Naive B cell (primary cell): ENCODE results near the gene IQCH. TPM values are rescaled to one million over a fixed set of nuclear protein-coding genes. Genes with fewer than 3 reads are reported as not detected.

Experiments used
- ATAC-seq, 2 donors: fragments of 150-1000 bp; cut with Tn5 transposase; 2 replicates each; pipeline ENCODE4 v1.10.0; 2021; ENCODE audit warnings: low read depth in 2 of 2, mild to moderate bottlenecking in 2 of 2, moderate library complexity in 2 of 2
- DNase-seq: peaks from one replicate; pipeline ENCODE4 v3.0.0; 2022
- H3K27ac Mint-ChIP-seq, 6 donors: one replicate each; pipeline ENCODE4 v1.8.0; 2020 to 2022; ENCODE audit warnings: mild to moderate bottlenecking in 6 of 6, mixed read lengths in 6 of 6, moderate library complexity in 5 of 6, inconsistent platforms in 2 of 6
- H3K27me3 Mint-ChIP-seq, 3 donors: one replicate each; pipeline ENCODE4 v1.8.0; 2021 to 2022; ENCODE audit warnings: mixed read lengths in 3 of 3, mild to moderate bottlenecking in 1 of 3
- H3K36me3 Mint-ChIP-seq, 2 donors: one replicate each; pipeline ENCODE4 v1.8.0; 2020 to 2022; ENCODE audit warnings: mixed read lengths in 2 of 2, inconsistent platforms in 1 of 2, mild to moderate bottlenecking in 1 of 2
- H3K4me1 Mint-ChIP-seq, 3 donors: one replicate each; pipeline ENCODE4 v1.8.0; 2020 to 2022; ENCODE audit warnings: mixed read lengths in 3 of 3, inconsistent platforms in 1 of 3, mild to moderate bottlenecking in 1 of 3, moderate library complexity in 1 of 3
- H3K4me3 Mint-ChIP-seq, 8 donors: one replicate each; pipeline ENCODE4 v1.8.0; 2020 to 2022; ENCODE audit warnings: mild to moderate bottlenecking in 8 of 8, mixed read lengths in 8 of 8, moderate library complexity in 8 of 8, inconsistent platforms in 2 of 8
- H3K9me3 Mint-ChIP-seq, 7 donors: one replicate each; pipeline ENCODE4 v1.8.0; 2020 to 2022; ENCODE audit warnings: mixed read lengths in 7 of 7, mild to moderate bottlenecking in 5 of 7, inconsistent platforms in 2 of 7, moderate library complexity in 1 of 7
- polyA plus RNA-seq, 6 donors: library from polyadenylated mRNA; unstranded; fragments of 300-500 nt; fragmentation: Illumina TruSeq; gene quantifications; one replicate each; pipeline ENCODE4 v1.2.3, GENCODE V29; 2021; ENCODE audit warnings: low read depth in 6 of 6

Gene IQCH
- under 1 TPM in 2 of 6 donors, not detected in 4; 0.23 to 0.30 TPM for polyA plus RNA-seq

DNA sequence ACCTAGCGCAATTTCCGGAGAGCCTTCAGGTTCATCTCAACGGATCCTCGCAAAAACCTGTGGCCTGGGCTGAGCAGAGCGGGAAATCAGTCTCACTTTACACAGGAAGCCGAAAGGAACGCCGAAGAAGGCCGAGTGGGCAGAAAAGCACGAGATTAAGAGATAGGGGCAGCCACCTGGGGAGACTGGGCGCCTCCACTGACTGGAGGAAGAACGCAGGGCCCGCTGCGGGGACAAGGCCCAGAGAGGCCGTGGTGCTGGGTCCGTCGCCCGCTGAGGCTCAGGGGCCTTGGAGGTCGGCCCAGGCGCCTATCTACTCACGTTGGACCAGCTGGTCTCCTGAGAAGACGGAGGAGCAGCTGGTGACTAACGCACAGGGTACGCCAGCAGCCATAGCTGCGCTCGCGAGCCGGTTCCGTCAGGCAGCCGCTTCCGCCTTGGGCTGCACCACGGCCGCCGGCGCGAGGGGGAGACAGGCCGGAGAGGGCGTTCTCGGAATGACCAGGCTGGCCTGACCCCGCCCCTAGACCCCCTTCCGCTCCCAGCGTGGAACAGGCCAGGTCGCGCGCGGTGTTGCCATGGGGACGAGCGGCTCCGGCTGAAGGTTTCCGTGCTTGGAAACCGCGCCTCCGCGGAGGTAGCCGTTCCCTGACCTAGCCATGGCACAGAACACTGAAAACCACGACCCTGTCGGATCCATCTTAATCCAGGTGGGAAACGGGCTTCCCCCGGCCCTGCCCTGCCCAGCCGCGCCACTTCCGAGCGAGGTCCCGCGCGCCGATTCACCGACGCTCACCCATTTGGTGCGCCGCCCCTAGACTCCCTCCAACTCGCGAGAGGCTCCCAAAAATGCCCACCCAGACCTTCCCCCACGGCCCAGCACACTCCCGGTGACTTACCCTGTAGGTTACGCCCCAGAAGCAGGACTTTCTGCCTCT, at the start of gene IQCH, which contains the start of gene AAGAB:
TSS of gene IQCH (plus strand) at position 549 of the 938 bp plus-strand sequence. CDS start at position 660, 111 bp downstream.
TSS of gene AAGAB (minus strand) at position 424 of the 938 bp plus-strand sequence. CDS start at position 394, 30 bp downstream.
- Mint-ChIP-seq H3K27ac (peak within 1 kb of the TSS; percentile 91 to 98 (median 96)), H3K4me3 (peak within 1 kb of the TSS; percentile 95 to 99 (median 98)), H3K9me3 (no peaks in the 10 kb centered on the region), H3K27me3 (no peaks in the 10 kb centered on the region), H3K36me3 (no peaks in the 10 kb centered on the region), H3K4me1 (peaks cover 25 to 42% (median 32%) of the 10 kb centered on the region in 3 donors)
- DNase-seq (peak; percentile 99), ATAC-seq (peak; percentile 89 to 91)

GRCh38 chr15:67207555-67208207, 46.9 kb upstream of the IQCH start:
- Mint-ChIP-seq H3K4me1 (peaks cover 0 to 6% (median 0%) of the 10 kb centered on the region in 3 donors), H3K9me3 (no peaks in the 10 kb centered on the region), H3K4me3 (no peak overlapping the region), H3K27ac (no peak overlapping the region), H3K27me3 (no peaks in the 10 kb centered on the region), H3K36me3 (peaks cover 17 to 26% of the 10 kb centered on the region in 2 donors)
- ATAC-seq = no peak
- DNase-seq = no peak

DNA sequence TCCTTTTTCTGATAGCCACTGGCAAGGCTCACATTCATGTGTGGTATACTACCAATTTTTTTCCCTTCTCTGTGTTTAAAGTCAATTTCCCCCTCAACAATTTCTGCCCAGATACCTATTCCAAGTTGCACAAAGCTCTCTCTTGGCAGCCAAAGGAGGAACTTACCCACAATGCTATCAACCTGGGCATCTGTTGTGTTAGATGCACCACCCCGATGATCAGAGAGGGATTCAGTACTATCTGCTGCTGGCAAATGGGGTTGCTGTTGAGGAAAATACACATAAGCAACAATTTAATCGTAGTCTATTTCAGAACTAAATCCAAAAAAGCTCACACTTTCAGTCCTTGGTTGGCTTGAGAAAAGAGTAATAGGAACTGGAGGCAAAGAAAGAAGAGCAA, 46.2 kb upstream of the IQCH start:
- Mint-ChIP-seq H3K4me3 (no peak overlapping the region), H3K27me3 (no peaks in the 10 kb centered on the region), H3K9me3 (no peaks in the 10 kb centered on the region), H3K4me1 (peaks cover 0 to 6% (median 0%) of the 10 kb centered on the region in 3 donors), H3K36me3 (peaks cover 15 to 25% of the 10 kb centered on the region in 2 donors), H3K27ac (no peak overlapping the region)
- ATAC-seq (no peak), DNase-seq (no peak)

GRCh38 chr15:67210555-67211168, 43.9 kb upstream of the IQCH start:
- peaks cover 0 to 6% (median 0%) of the 10 kb centered on the region in 3 donors for H3K4me1 Mint-ChIP-seq
- DNase-seq (no peak), ATAC-seq (no peak)
- no peaks in the 10 kb centered on the region for H3K9me3 Mint-ChIP-seq
- H3K4me3 Mint-ChIP-seq = no peak overlapping the region
- H3K27ac Mint-ChIP-seq = peak overlapping the region in 2 of 6 donors; percentile 13 to 88
- H3K36me3 Mint-ChIP-seq = peaks cover 8 to 14% of the 10 kb centered on the region in 2 donors
- no peaks in the 10 kb centered on the region for H3K27me3 Mint-ChIP-seq

GRCh38 chr15:67212684-67213367, 41.8 kb upstream of the IQCH start:
- no peak overlapping the region for H3K4me3 Mint-ChIP-seq
- H3K9me3 Mint-ChIP-seq = no peaks in the 10 kb centered on the region
- no peak for ATAC-seq
- no peak overlapping the region for H3K27ac Mint-ChIP-seq
- peaks cover 7 to 22% of the 10 kb centered on the region in 2 donors for H3K36me3 Mint-ChIP-seq
- DNase-seq = no peak
- no peaks in the 10 kb centered on the region for H3K27me3 Mint-ChIP-seq
- peaks cover 0 to 6% (median 0%) of the 10 kb centered on the region in 3 donors for H3K4me1 Mint-ChIP-seq

GRCh38 chr15:67215102-67215501, 39.5 kb upstream of the IQCH start:
- no peak overlapping the region for H3K27ac Mint-ChIP-seq
- peaks cover 0 to 6% (median 0%) of the 10 kb centered on the region in 3 donors for H3K4me1 Mint-ChIP-seq

DNA sequence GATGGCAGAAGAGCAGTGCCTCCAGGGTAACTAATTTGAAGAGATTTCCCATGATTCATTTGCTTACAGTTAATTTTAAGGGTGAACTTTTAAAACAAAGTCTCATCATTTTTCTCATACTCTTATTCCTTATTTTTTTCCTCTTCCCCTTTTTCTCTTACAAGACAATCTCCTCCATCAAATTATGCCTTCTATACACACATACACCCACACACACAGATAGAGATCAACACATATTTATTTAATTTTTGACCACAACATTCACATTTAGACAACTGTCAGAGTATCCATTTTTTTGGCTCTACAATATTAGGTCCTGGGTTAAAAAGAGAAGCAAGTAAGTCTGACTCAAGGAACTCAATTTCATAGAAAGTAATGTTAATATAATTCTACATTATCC, 37.7 kb upstream of the IQCH start:
- H3K4me1 Mint-ChIP-seq = no peaks in the 10 kb centered on the region
- H3K36me3 Mint-ChIP-seq = peaks cover 7 to 22% of the 10 kb centered on the region in 2 donors
- no peaks in the 10 kb centered on the region for H3K27me3 Mint-ChIP-seq
- no peak for ATAC-seq
- H3K4me3 Mint-ChIP-seq = no peak overlapping the region
- peaks cover 0 to 2% (median 0%) of the 10 kb centered on the region in 7 donors for H3K9me3 Mint-ChIP-seq
- DNase-seq = no peak
- peak overlapping the region in 3 of 6 donors; percentile 3 to 35 (median 10) for H3K27ac Mint-ChIP-seq

More at GRCh38 chr15:67215102-67215501, 39.5 kb upstream of the IQCH start:
- Mint-ChIP-seq H3K36me3 (peaks cover 7 to 22% of the 10 kb centered on the region in 2 donors), H3K4me3 (no peak overlapping the region), H3K9me3 (peaks cover 0 to 2% (median 0%) of the 10 kb centered on the region in 7 donors), H3K27me3 (no peaks in the 10 kb centered on the region)
- DNase-seq = no peak
- no peak for ATAC-seq

GRCh38 chr15:67218428-67218827, 36.2 kb upstream of the IQCH start:
- H3K4me3 Mint-ChIP-seq = no peak overlapping the region
- H3K27ac Mint-ChIP-seq = no peak overlapping the region
- DNase-seq (no peak), ATAC-seq (no peak)
- H3K27me3 Mint-ChIP-seq = no peaks in the 10 kb centered on the region
- H3K4me1 Mint-ChIP-seq = no peaks in the 10 kb centered on the region
- H3K36me3 Mint-ChIP-seq = peaks cover 7 to 22% of the 10 kb centered on the region in 2 donors
- H3K9me3 Mint-ChIP-seq = peaks cover 0 to 2% (median 0%) of the 10 kb centered on the region in 7 donors

DNA sequence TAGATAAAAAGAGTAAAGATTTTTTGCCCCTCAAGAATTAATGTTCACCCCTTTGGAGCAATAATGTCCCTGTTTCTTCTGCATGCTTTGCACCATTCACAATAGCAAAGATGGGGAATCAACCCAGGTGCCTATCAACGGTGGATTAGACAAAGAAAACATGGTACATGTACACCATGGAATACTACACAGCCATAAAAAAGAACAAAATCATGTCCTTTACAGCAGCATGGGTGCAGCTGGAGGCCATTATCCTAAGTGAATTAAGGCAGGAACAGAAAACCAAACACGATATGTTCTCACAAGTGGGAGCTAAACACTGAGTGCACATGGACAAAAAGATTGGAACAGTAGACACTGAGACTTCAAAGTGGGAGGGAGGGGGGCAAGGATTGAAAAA, 35.3 kb upstream of the IQCH start:
- Mint-ChIP-seq H3K27me3 (no peaks in the 10 kb centered on the region), H3K9me3 (peaks cover 0 to 2% (median 0%) of the 10 kb centered on the region in 7 donors), H3K4me3 (no peak overlapping the region), H3K36me3 (peaks cover 7 to 22% of the 10 kb centered on the region in 2 donors), H3K27ac (no peak overlapping the region), H3K4me1 (no peaks in the 10 kb centered on the region)
- DNase-seq (no peak), ATAC-seq (no peak)

GRCh38 chr15:67224889-67225288, 29.7 kb upstream of the IQCH start:
- Mint-ChIP-seq H3K36me3 (peaks cover 7 to 8% of the 10 kb centered on the region in 2 donors), H3K4me1 (peaks cover 7 to 11% (median 8%) of the 10 kb centered on the region in 3 donors), H3K4me3 (no peak overlapping the region), H3K27me3 (no peaks in the 10 kb centered on the region), H3K27ac (no peak overlapping the region), H3K9me3 (no peaks in the 10 kb centered on the region)
- no peak for DNase-seq
- no peak for ATAC-seq

DNA sequence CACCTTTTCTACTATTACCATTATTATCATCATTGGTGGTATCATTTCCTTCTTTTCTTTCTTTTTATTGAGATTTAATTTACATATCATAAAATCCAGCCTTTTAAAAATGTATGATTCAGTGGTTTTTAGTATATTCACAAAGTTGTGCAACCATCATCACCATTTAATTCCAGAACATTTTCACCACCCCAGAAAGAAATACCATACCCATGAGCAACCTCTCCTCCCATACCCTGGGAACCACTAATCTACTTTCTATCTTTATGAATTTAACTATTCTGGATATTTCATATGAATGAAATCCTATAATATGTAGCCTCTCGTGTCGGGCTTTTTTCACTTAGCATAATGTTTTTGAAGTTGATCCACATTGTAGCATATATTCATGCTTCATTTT, 29.2 kb upstream of the IQCH start:
- no peak for ATAC-seq
- Mint-ChIP-seq H3K4me1 (peaks cover 7 to 11% (median 8%) of the 10 kb centered on the region in 3 donors), H3K27ac (no peak overlapping the region), H3K4me3 (no peak overlapping the region), H3K9me3 (no peaks in the 10 kb centered on the region), H3K36me3 (peaks cover 7 to 9% of the 10 kb centered on the region in 2 donors), H3K27me3 (no peaks in the 10 kb centered on the region)
- DNase-seq = no peak

DNA sequence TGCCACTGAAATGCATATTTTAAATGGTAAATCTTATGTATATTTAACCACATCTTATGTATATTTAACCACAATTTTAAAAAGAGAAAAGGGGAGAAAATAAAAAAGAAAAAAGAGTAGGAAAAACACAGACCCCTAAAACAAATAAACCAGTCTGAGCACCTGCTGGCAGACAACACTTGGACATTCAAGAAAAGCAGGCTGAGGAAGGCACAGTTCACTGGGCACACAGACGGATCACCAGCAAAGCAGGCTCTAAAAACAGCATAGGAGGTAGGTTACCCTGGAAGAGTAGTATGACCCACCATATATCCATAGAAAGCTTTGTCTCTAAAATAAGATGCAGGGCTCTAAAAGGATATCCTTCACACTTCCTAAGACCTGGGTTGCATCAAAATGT, 27.2 kb upstream of the IQCH start:
- Mint-ChIP-seq H3K27me3 (no peaks in the 10 kb centered on the region), H3K4me3 (no peak overlapping the region), H3K27ac (peak overlapping the region in 2 of 6 donors; percentile 7 to 87), H3K36me3 (peaks cover 22 to 24% of the 10 kb centered on the region in 2 donors), H3K4me1 (peaks cover 7 to 11% (median 8%) of the 10 kb centered on the region in 3 donors), H3K9me3 (no peaks in the 10 kb centered on the region)
- DNase-seq (no peak), ATAC-seq (no peak)
